Measurements from ENCODE around the gene BTNL8. TPM values are rescaled to one million over a fixed set of nuclear protein-coding genes. Genes with fewer than 3 reads are reported as not detected.
A peak's percentile ranks its signal among the peaks of the same experiment; 100 is the strongest.
"Not testable (repeated sequence)": the region's sequence is repeated elsewhere in the genome, so short reads cannot be mapped to it uniquely, and the experiment has no call there.

BTNL8 gene
- total RNA-seq, 1 experiment from 2014 or later, result not detected

DNA sequence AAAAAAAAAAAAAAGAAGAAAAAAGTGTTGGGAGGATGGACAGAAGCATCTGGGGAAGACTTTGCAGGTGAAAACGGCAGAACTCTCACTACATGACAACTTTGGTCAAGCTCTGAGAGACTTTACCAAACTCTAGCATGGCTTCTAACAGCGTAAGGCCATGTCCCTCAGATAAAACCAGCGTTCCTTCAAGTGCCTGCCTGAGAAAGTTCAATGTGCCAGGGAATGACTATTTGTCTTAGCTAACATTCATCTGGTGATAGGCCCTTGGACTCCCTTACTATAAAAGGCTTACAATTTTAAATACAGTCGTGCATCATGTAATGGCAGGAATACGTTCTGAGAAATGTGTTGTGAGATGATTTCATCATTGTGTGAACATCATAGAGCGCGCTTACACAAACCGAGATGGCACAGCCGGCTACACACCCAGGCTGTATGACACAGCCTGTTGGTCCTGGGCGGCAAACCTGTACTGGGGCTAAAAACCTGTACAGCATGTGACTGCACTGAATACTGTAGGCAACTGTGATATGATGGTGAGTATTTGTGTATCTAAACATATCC is 23.0 kb upstream of the BTNL8 start:
- DNase-seq (ENCODE audit: low read depth), result no peak

DNA sequence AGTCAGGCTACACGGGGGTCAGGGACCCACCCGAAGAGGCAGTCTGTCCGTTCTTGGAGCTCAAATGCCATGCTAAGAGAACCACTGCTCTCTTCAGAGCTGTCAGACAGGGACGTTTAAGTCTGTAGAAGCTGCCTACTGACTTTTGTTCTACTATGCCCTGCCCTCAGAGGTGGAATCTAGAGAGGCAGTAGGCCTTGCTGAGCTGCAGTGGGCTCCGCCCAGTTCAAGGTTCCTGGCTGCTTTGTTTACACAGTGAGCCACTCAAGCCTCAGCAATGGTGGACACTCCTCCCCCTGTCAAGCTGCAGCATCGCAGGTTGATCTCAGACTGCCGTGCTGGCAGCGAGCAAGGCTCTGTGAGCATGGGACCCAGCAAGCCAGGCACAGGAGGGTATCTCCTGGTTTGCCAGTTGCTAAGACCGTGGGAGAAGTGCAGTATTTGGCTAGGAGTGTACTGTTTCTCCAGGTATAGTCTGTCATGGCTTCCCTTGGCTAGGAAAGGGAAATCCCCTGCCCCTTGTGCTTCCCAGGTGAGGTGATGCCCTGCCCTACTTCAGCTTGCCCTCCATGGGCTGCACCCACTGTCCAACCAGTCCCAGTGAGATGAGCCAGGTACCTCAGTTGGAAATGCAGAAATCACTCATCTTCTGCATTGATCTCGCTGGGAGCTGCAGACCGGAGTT is 13.0 kb upstream of the BTNL8 start:
- not testable (repeated sequence) for DNase-seq (ENCODE audit: low read depth)

DNA sequence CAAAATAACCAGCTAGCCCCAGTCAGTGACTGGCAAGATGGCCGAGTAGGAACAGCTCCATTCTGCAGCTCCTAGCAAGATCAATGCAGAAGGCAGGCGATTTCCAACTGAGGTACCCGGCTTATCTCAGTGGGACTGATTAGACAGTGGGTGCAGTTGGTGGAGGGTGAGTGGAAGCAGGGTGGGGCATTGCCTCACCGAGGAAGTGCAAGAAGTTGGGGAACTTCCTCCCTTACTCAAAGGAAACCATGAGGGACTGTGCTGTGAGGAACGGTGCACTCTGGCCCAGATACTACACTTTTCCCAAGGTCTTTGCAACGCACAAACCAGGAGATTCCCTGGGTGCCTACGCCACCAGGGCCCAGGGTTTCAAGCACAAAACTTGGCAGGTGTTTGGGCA is 9.6 kb upstream of the BTNL8 start:
- DNase-seq (ENCODE audit: low read depth), result no peak

GRCh38 chr5:180895330-180895729 is 3.6 kb upstream of the BTNL8 start:
- DNase-seq (ENCODE audit: low read depth), result not testable (repeated sequence)

DNA sequence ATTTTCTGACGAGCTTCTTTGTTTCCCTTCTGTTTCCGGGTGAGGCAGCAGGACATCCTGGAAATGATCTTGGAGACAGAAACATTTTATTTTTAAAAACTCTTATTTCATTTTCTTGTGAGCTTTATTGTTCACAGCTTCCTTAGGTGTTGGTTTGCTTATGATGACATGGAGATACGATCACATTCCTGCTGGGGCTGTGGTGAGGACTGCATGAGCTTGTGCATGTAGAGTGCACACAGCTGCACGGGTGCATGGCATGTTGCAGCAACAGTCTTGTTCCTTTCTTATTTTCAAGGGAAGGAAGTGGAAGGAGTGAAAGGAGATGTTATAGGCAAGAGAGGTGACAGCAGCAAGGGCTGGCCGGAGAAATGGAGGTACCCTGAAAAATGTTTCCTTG is 1.2 kb downstream of the BTNL8 start:
- no peak for DNase-seq (ENCODE audit: low read depth)

GRCh38 chr5:180901319-180902009 is 2.5 kb downstream of the BTNL8 start:
- DNase-seq (ENCODE audit: low read depth), result no peak

GRCh38 chr5:180908400-180908799 is 9.4 kb downstream of the BTNL8 start:
- no peak for DNase-seq (ENCODE audit: low read depth)

DNA sequence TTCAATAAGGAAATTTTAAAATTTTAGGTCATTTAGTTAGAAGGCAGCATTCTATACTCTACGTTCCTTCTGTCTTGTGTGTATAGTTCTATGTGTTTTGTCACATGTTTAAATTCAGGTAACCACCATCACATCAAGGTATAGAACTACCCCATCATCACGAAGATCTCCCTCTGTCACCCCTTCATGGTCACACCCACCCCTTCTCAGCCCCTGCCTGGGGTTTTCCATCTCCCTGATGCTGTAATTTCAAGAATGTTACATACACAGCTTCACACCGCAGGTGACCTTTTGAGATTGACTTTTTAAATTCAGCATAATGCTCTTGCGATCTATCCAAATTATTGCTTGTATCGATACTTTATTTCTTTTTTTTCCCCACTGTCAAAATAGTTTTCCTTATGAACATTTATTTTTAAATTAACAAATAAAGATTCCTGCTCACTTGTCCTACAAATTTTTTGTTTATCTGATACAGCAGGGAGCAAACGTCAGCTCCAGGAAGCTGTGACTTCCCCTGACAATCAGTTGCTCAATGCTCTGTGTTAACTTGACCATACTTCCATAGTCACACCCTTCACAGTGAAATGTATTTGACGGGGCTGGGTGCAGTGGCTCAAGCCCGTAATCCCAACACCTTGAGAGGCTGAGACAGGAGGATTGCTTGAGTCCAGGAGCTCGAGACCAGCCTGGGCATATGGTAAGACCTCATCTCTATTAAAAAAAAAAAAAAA is 10.2 kb downstream of the BTNL8 start:
- DNase-seq (ENCODE audit: low read depth), result no peak

GRCh38 chr5:180909782-180910181 is 10.8 kb downstream of the BTNL8 start:
- no peak for DNase-seq (ENCODE audit: low read depth)

DNA sequence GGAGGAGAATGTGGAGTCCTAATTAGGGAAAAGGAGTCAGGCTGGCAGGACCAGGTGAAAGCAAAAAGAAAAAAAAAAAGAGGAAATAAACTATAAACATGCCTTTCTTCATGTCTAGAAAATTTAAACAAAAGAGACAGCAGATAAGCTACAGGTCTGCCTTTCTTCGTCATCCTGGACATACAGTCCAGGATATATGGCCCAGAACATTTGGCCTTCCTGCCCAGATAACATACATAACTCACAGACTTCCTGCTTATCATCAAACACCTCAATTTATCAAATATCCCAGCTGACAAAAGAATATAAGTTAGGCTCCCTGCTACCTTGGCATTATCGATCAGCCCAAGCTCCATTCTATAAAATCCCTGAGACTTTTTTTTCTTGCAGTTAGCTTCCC is 11.2 kb downstream of the BTNL8 start:
- DNase-seq (ENCODE audit: low read depth), result no peak

DNA sequence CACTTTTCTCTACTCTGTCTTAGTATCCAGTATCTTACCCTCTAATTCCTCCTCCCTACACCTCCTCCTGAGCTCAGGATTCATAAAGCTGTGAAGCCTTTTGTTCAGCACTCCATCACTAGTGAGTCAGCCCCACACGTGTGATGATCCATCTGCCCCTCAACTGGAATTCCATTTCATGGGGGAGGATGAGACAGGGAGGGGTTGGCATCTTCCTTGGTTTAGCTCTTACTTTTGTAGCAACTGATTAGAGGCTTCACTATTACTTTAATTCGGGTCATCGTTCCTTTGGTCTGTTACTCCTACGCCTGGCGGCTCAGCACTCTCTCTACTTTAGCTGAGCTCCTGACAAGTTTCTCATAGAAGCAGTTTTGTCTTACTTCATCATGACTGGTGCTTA is 11.8 kb downstream of the BTNL8 start:
- DNase-seq (ENCODE audit: low read depth), result peak; percentile 43

GRCh38 chr5:180914646-180915045 is 15.7 kb downstream of the BTNL8 start:
- DNase-seq (ENCODE audit: low read depth), result no peak

DNA sequence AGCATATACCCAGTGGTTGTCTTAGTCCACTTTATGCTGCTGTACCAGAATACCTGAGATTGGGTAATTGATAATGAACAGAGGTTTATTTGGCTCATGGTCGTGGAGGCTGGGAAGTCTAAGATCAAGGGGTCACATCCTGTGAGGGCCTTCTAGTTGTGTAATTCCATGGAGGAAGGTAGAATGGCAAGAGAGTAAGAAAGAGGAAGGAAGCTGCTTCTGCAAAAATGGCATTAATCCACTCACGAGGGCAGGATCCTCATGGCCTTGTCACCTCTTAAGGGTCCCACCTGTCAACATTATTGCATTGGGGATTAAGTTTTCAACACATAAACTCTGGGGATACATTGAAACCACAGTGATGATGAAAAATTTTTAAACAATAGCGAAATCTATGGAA is 17.0 kb downstream of the BTNL8 start:
- DNase-seq (ENCODE audit: low read depth), result no peak

DNA sequence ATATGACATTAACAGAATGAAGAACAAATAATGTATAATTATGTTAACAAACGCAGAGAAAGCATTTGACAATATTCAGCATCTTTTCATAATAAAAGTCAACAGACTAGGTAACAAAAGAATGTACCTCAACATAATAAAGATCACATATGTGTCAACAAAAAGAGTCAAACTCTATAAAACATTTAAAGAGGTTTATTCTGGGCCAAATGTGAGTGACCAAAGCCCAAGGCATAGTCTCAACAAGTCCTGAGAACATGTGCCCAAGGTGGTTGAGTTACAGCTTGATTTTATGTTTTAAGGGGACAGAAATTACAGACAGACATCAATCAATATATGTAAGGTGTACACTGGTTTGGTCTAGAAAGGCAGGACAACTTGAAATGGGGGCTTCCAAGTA is 19.4 kb downstream of the BTNL8 start:
- no peak for DNase-seq (ENCODE audit: low read depth)

DNA sequence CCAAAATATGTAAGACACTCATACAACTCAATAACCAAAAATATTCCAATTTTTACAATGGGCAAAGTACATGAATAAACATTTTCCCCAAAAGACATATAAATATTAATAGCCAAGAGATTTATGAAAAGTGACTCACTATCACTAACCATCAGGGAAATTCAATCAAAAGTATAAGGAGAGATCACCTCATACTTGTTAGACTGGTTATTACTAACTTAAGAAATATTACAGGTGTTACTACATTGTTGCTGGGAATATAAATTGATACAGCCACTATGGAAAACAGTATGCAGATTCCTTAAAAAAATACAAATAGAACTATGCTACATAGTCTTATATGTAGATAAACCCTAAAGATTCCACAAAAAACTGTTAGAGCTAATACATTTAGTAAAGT is 21.8 kb downstream of the BTNL8 start:
- no peak for DNase-seq (ENCODE audit: low read depth)

DNA sequence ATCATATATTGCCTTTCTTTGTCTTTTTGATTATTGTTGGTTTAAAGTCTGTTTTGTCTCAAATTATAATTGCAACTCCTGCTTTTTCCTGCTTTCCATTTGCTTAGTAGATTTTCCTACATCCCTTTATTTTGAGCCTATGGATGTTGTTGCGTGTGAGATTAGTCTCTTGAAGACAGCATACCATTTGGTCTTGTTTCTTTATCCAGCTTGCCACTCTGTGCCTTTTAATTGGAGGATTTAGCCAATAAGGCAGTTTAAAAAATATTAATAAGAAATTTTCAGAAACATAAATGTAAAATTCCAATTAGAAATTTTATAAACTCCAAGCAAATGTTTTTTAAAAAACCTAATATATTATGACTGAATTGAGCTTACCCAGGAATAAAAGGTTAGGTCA is 24.0 kb downstream of the BTNL8 start:
- DNase-seq (ENCODE audit: low read depth), result no peak

DNA sequence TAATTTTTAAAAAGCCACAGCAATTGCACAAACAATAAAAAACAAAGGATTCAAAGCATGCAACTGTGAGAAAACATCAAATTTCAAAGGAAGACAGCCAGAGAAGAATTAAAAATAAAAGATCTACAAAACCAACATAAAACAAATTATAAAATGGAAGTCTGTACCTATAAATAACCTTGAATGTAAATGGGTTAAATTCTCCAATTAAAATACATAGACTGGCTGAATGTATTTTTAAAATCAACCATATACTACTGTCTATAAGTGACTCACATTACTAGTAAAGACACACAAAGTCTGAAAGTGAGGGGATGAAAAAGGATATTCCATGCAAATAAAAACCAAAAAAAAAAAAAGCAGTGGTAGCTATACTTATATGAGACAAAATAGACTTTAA is 33.7 kb downstream of the BTNL8 start:
- no peak for DNase-seq (ENCODE audit: low read depth)

DNA sequence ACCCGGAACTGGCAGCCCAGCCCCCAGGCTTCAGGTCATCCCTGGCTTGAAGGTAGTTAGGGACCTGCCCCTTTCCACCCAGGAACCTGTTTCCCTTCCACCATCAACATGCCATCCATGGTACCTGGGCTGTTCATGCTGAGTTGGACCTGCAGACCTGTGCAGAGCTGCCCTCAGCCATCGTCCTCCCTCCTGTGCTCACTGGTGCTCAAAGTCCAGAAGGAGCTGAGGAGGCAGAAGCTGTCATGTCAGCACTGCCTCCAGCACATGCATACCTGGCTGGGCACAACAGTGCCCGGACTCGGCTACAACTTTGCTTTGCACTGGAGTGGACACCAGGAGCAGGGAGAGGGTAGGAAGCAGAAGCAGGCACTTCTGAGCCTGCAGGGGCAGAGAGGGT is 36.2 kb downstream of the BTNL8 start:
- DNase-seq (ENCODE audit: low read depth), result no peak

DNA sequence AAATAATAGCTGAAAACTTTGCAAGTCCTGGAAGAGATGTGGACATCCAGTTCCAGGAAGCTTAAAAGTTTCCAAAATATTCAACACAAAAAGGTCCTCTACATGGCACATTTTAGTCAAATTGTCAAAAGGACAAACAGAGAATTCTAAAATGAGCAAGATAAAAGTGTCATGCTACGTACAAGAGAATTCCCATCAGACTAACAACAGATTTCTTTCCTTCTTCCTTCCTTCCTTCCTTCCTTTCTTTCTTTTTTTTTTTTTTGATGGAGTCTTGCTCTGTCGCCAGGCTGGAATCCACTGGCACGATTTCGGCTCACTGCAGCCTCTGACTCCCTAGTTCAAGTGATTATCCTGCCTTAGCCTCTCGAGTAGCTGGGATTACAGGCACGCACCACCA is 39.3 kb downstream of the BTNL8 start:
- DNase-seq (ENCODE audit: low read depth), result no peak

- DNase-seq (ENCODE audit: low read depth), result peak; percentile 6
Measured at GRCh38 chr5:180950291-180950949, 51.5 kb downstream of the BTNL8 start.

- no peak for DNase-seq (ENCODE audit: low read depth)
Measured at GRCh38 chr5:180959661-180960060, 60.7 kb downstream of the BTNL8 start.

DNA sequence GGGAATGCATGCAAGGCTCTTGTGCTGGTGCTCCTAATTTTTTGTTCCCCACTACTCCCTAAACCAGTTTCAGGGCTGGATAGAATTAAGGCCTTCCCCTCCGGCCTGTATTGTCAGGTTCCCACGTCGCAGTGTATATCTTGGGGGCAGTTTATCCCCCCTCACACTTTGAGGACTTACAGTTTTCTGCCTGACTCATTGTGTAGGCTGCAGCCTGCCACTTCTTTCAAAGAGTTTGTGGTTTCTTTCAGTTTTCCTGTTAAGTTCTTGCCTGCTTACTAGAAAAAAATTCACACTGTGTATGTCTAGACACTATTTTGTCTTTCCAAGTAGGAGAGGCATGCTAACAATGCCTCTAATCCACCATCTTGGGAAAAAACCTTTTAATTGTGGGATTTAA is 61.2 kb downstream of the BTNL8 start:
- peak; percentile 1 for DNase-seq (ENCODE audit: low read depth)

Measured in LHCN-M2 (cell line).